SJSA1 (cell line): Measurements from ENCODE around the gene ADH5. TPM values are rescaled to one million over a fixed set of nuclear protein-coding genes. Genes with fewer than 3 reads are reported as not detected.
A peak's percentile ranks its signal among the peaks of the same experiment; 100 is the strongest.
"Not testable (repeated sequence)": the region's sequence is repeated elsewhere in the genome, so short reads cannot be mapped to it uniquely, and the experiment has no call there.

Experiments
- DNase-seq, 2 experiments: peaks; one replicate each; pipeline ENCODE4 v3.0.0-alpha.2; 2015 to 2020; ENCODE audit warnings: low spot score in 2 of 2, low read depth in 1 of 2
- H3K27ac ChIP-seq: fragments of 250-450 bp; sonication (Bioruptor Pico); 2 replicates; pipeline ENCODE4 v1.5.1; 2020; ENCODE audit warnings: mild to moderate bottlenecking, moderate library complexity
- H3K27me3 ChIP-seq: fragments of 250-450 bp; sonication (Bioruptor Pico); replicated peaks from 2 replicates; pipeline ENCODE4 v1.5.1; 2020; ENCODE audit warnings: mild to moderate bottlenecking, moderate library complexity
- H3K36me3 ChIP-seq: fragments of 250-450 bp; sonication (Bioruptor Pico); 2 replicates; pipeline ENCODE4 v1.5.1; 2020; ENCODE audit warnings: mild to moderate bottlenecking
- H3K4me1 ChIP-seq: fragments of 250-450 bp; sonication (Bioruptor Pico); replicated peaks from 2 replicates; pipeline ENCODE4 v1.6.1; 2021; ENCODE audit warnings: mild to moderate bottlenecking
- H3K4me3 ChIP-seq: fragments of 250-450 bp; sonication (Bioruptor Pico); 2 replicates; pipeline ENCODE4 v1.5.1; 2020; ENCODE audit warnings: mild to moderate bottlenecking
- H3K9me3 ChIP-seq: fragments of 250-450 bp; sonication (Bioruptor Pico); replicated peaks from 2 replicates; pipeline ENCODE4 v1.5.1; 2020; ENCODE audit warnings: mild to moderate bottlenecking
- total RNA-seq: library from RNA; depleted of rRNA; stranded (reverse); fragments of >200 nt; shearing (Covaris generic); gene quantifications from 2 replicates; pipeline ENCODE4 v1.2.3, GENCODE V29; 2014

The ADH5 gene
- total RNA-seq, 1 experiment from 2014 or later = 206 TPM

DNA sequence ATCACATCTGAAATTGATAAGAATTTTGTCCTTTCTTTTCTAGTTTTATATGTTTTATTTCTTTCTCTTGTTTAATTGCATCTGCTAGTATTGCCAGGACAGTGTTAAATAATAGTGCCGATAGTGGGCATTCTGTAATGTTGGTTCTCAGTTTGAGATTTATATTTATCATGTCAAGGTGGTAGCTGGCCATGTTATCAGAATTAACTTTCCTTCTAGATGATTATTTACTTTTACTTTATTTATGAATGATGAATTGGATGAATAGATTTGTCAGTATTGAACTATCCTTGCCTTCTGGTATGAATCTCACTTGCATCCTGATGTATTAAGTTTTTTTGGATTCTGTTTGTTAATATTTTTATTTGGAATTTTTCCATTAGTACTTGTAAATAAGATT lies 50.4 kb downstream of the ADH5 start:
- Histone ChIP-seq H3K27me3 (no peaks in the 10 kb centered on the region), H3K36me3 (peaks cover 10% of the 10 kb centered on the region; the same call in 1 of the 2 replicates), H3K9me3 (no peaks in the 10 kb centered on the region), H3K27ac (no peak overlapping the region), H3K4me3 (no peak overlapping the region), H3K4me1 (no peaks in the 10 kb centered on the region)
- no peak for DNase-seq

DNA sequence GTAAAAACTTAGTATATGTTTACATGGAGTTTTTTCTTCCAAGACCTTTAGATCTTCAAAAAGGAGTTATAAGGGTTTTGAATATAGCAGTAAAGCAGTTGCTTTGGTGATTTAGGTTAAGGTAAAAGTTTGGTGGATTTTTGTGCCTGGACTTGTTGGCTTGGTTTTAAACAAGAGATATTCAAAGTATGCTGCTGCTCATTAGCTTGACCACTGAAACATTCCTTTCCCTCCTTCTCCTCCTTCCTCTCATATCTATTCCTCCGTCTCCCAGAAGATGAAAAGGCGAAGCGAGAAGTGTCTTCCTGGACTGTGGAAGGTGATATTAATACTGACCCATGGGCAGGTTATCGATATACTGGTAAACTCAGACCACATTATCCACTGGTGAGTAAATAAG lies 54.6 kb downstream of the ADH5 start:
- Histone ChIP-seq H3K36me3 (peaks cover 6% of the 10 kb centered on the region; the same call in 1 of the 2 replicates), H3K9me3 (no peaks in the 10 kb centered on the region), H3K27ac (no peak overlapping the region), H3K4me3 (no peak overlapping the region), H3K27me3 (no peaks in the 10 kb centered on the region), H3K4me1 (no peaks in the 10 kb centered on the region)
- no peak for DNase-seq

DNA sequence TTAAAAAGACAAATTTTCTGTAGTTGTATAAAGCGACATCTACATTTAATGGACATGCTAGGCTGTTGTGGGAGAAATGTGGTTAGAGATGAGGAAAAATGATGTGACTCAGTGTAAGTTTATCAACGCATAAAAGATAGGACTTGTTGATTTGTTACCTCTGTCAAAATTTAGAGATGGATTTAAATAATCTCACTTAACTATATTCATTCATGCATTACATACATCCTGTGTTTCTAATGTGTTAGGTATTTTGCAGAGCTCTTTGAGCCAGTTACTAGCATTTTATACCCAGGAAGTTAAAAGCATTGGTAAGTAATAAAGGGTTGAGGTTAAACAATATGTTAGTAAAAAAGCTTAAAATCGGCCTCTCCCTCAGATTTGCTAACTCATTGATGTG lies 58.7 kb downstream of the ADH5 start:
- Histone ChIP-seq H3K27ac (no peak overlapping the region), H3K27me3 (no peaks in the 10 kb centered on the region), H3K36me3 (no peaks in the 10 kb centered on the region; the same call in 1 of the 2 replicates), H3K4me1 (peaks cover 9% of the 10 kb centered on the region), H3K9me3 (no peaks in the 10 kb centered on the region), H3K4me3 (no peak overlapping the region)
- DNase-seq = no peak

DNA sequence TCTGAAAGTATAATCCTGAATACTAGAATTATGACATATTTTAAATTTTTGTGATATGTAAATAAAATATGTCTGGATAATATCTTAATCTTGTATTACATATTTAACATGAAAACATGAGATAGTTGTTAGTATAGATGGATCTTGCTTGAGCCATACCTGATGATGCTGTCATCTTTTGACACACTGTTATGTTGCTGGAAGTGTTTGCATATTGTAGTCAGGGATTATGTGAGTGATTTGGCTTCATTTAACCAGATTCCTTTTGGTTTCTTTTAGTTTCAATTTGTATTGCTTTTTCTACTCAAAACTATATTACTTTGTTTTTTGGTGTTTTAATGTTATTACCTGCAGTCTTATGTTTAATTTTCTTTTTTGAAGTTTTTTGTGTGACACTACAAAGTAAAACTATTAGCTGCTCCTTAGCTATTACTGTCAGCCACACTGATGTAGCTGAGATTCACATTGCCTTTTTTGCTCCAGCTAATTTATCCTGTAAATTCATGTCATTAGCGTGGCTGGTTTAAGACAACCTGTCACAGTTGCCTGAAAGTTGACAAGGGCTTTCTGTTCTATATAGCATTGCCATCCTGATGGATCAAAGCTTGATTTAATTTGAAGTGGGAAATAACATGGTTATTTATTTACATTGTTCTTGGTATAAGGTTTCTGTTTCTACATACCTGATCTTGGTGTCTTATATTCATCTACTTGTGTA lies 59.4 kb downstream of the ADH5 start:
- DNase-seq = no peak
- H3K9me3 ChIP-seq = no peaks in the 10 kb centered on the region
- peaks cover 9% of the 10 kb centered on the region for H3K4me1 ChIP-seq
- H3K27ac ChIP-seq = no peak overlapping the region
- H3K27me3 ChIP-seq = no peaks in the 10 kb centered on the region
- H3K4me3 ChIP-seq = no peak overlapping the region
- no peaks in the 10 kb centered on the region; the same call in 1 of the 2 replicates for H3K36me3 ChIP-seq

DNA sequence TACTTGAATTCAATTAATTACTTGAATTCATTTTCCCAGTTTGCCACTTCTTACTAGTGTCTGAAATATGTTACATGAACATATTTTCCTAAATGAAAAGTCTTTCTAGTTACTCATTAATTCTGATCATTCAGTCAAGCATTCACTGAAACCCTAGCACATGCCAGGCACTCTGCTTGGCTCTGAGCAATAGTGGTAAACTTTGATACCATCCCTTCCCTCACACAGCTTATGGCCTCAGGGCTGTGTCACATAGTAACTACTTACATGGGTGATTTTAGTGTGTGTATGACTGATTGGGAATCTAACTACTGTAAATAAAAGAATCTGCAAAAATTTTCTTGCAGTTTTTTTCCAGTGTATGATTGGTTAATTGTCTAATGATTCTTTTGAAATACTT lies 60.4 kb downstream of the ADH5 start:
- no peak for DNase-seq
- Histone ChIP-seq H3K4me1 (peaks cover 9% of the 10 kb centered on the region), H3K36me3 (no peaks in the 10 kb centered on the region; the same call in 1 of the 2 replicates), H3K27me3 (no peaks in the 10 kb centered on the region), H3K27ac (no peak overlapping the region), H3K4me3 (no peak overlapping the region), H3K9me3 (no peaks in the 10 kb centered on the region)

DNA sequence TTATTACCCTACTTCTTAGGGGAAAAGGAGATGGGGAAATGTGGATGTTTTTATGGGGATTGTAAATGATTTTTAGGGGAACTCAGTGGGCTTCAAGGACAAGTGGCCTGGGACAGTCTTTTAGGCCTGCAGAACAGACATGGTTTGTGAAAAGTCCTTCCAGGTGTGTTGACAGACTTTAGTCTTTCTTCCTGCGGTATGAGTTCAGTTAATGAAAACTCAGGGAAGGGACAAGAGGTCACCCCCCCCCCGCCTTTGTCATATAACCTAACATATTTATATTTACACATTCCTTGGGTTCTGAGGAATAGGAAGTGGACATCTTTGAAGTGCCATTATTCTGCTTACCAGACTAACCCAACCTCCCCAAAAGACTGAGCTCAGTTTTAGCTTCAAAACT lies 61.3 kb downstream of the ADH5 start:
- H3K27ac ChIP-seq = no peak overlapping the region
- no peaks in the 10 kb centered on the region for H3K27me3 ChIP-seq
- H3K36me3 ChIP-seq = no peaks in the 10 kb centered on the region; the same call in 1 of the 2 replicates
- no peaks in the 10 kb centered on the region for H3K9me3 ChIP-seq
- peaks cover 9% of the 10 kb centered on the region for H3K4me1 ChIP-seq
- H3K4me3 ChIP-seq = no peak overlapping the region
- peak in 1 of 2 experiments; percentile 2 for DNase-seq

DNA sequence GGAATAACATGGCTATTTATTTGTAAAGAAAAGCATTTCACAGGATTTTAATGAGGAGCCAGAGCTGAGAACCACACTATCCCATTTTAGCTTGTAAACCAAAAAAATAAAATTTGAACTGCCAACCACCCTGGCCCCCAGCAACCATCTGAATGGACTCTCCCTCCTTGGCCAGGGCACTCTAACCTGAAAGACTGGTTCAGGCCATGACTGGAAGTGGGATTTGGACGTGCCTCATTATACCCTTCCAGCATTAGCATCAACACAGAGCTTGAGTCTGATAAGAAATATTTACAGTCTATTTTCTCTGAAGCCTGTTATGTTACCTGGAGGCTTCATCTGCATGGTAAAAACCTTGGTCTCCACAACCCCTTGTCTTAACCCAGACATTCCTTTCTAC lies 63.1 kb downstream of the ADH5 start:
- Histone ChIP-seq H3K9me3 (0 out of 2 replicates have a peak, but pooled peaks cover 3% of the 10 kb centered on the region), H3K4me1 (peaks cover 9% of the 10 kb centered on the region), H3K27me3 (no peaks in the 10 kb centered on the region), H3K27ac (no peak overlapping the region), H3K4me3 (no peak overlapping the region), H3K36me3 (no peaks in the 10 kb centered on the region)
- no peak for DNase-seq

DNA sequence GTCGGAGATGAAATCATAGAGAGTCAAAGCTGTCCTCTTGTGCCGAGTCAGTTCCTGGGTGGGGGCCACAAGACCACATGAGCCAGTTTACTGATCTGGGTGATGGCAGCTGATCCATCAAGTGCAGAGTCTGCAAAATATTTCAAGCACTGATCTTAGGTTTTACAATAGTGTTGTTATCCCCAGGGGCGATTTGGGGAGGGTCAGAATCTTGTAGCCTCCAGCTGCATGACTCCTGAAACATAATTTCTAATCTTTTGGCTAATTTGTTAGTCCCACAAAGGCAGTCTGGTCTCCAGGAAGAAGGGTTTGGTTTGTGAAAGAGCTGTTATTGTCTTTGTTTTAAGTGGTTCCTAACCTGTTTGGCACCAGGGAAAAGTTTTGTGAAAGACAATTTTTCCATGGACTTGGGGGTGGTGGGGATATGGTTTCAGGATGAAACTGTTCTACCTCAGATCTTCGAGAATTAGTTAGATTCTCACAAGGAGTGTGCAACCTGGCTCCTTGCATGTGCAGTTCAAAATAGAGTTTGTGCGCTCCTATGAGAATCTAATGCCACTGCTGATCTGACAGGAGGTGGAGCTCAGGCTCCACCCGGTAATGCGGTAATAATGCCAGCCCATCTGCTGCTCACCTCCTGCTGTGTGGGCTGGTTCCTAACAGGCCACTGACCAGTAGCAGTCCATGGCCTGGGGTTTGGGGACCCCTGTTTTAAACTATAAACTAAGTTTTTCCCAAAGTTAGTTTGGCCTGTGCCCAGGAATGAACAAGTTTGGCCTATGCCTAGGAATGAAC lies 63.9 kb downstream of the ADH5 start:
- no peak overlapping the region for H3K27ac ChIP-seq
- H3K4me3 ChIP-seq = no peak overlapping the region
- H3K9me3 ChIP-seq = peaks cover 3% of the 10 kb centered on the region; the same call in 1 of the 2 replicates
- no peaks in the 10 kb centered on the region for H3K27me3 ChIP-seq
- DNase-seq = no peak
- peaks cover 9% of the 10 kb centered on the region for H3K4me1 ChIP-seq
- H3K36me3 ChIP-seq = no peaks in the 10 kb centered on the region

DNA sequence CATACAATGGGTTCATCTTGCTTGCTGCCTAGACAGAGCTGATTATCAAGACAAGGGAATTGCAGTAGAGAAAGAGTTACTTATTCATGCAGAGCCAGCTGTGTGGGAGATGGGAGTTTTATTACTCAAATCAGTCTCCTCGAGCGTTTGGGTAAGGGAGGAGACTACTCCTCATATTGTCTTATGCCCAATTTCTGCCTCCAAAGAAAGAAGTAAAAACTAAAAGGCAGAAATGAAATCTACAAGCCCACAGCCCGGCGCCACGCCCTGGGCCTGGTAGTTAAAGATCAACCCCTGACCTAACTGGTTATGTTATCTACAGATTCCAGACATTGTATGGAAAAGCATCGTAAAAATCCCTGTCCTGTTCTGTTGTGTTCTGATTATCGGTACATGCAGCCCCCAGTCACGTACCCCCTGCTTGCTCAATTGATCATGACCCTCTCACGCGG lies 64.8 kb downstream of the ADH5 start:
- not testable (repeated sequence) for H3K4me3 ChIP-seq, H3K27ac ChIP-seq, H3K36me3 ChIP-seq, DNase-seq, H3K9me3 ChIP-seq, H3K27me3 ChIP-seq, H3K4me1 ChIP-seq

DNA sequence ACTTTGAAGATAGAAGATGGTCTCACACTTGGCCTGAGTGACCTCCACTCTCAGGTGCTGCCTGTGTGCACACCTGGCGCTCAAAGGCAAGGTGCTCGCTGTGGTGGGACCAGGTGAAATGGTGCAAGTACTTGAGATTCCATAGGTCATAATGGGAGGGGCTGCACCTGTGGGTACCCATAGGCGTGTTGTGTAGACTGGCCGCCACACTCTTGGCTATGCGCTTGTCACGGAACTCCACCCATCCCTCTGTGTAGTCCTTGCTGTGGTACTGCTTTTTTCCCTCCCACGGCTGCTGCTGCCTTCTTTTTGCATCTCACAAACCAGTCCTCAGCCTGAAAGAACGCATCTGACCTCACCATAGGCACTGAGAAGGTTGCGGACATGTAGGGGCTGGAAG lies 66.0 kb downstream of the ADH5 start:
- no peaks in the 10 kb centered on the region for H3K36me3 ChIP-seq
- H3K27ac ChIP-seq = no peak overlapping the region
- peaks cover 7% of the 10 kb centered on the region for H3K4me1 ChIP-seq
- no peaks in the 10 kb centered on the region for H3K27me3 ChIP-seq
- peaks cover 8% of the 10 kb centered on the region; the same call in 1 of the 2 replicates for H3K9me3 ChIP-seq
- no peak for DNase-seq
- no peak overlapping the region for H3K4me3 ChIP-seq

DNA sequence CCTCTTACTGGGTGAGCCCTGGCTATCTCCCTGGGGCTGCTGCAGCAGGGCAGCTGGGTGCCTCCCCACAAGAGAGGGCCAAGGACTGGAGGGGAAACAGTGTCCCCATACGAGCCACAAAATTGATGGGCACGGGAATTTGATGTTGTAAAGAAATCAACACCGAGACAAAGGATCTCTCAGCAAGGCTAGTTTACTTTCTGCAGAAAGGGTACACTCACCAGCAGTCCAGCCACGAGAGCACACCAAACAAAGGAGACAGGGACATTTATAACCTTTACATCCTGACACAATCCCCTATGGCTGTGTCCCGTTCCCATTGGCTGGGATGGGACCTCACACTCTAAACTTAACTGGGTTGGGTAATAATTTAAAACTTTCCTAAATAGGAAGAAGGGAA lies 67.2 kb downstream of the ADH5 start:
- no peaks in the 10 kb centered on the region for H3K4me1 ChIP-seq
- no peaks in the 10 kb centered on the region for H3K27me3 ChIP-seq
- no peaks in the 10 kb centered on the region; the same call in 1 of the 2 replicates for H3K36me3 ChIP-seq
- no peak overlapping the region for H3K27ac ChIP-seq
- DNase-seq = no peak
- H3K4me3 ChIP-seq = no peak overlapping the region
- H3K9me3 ChIP-seq = peaks cover 8% of the 10 kb centered on the region; the same call in 1 of the 2 replicates
